Mucosa of stomach (tissue), 1 donor: ENCODE results near the gene CCM2.

Source experiments
- H3K27me3 ChIP-seq: one replicate; pipeline ENCODE4 v1.7.0; 2013; ENCODE audit warnings: mild to moderate bottlenecking, low read length; ENCODE audit not compliant: control insufficient read depth, insufficient read depth
- H3K36me3 ChIP-seq: one replicate; pipeline ENCODE4 v1.7.0; 2013; ENCODE audit warnings: low read length; ENCODE audit not compliant: control insufficient read depth, insufficient read depth
- H3K4me1 ChIP-seq: one replicate; pipeline ENCODE4 v1.7.0; 2013; ENCODE audit warnings: mild to moderate bottlenecking, low read length; ENCODE audit not compliant: control insufficient read depth, insufficient read depth
- H3K4me3 ChIP-seq: one replicate; pipeline ENCODE4 v1.7.0; 2013; ENCODE audit warnings: low read length
- H3K9ac ChIP-seq: one replicate; pipeline ENCODE4 v1.7.0; 2013; ENCODE audit warnings: mild to moderate bottlenecking, low read length, moderate library complexity
- H3K9me3 ChIP-seq: one replicate; pipeline ENCODE4 v1.7.0; 2013; ENCODE audit warnings: mild to moderate bottlenecking, low read length, moderate library complexity; ENCODE audit not compliant: control insufficient read depth
- donor health status: Pancreatic carcinoma.

The CCM2 gene

GRCh38 chr7:44964384-44964830, 35.6 kb upstream of the CCM2 start:
- H3K4me1 ChIP-seq: peaks cover 6% of the 10 kb centered on the region
- no peak overlapping the region for H3K4me3 ChIP-seq
- H3K9me3 ChIP-seq: no peaks in the 10 kb centered on the region
- no peak overlapping the region for H3K9ac ChIP-seq
- peaks cover 31% of the 10 kb centered on the region for H3K27me3 ChIP-seq
- H3K36me3 ChIP-seq: no peaks in the 10 kb centered on the region

- H3K27me3 ChIP-seq: peaks cover 31% of the 10 kb centered on the region
- no peak overlapping the region for H3K4me3 ChIP-seq
- H3K36me3 ChIP-seq: no peaks in the 10 kb centered on the region
- H3K9me3 ChIP-seq: no peaks in the 10 kb centered on the region
- H3K9ac ChIP-seq: no peak overlapping the region
- peaks cover 6% of the 10 kb centered on the region for H3K4me1 ChIP-seq
These were observed 35.1 kb upstream of the CCM2 start for GRCh38 chr7:44964831-44965440.

GRCh38 chr7:44965441-44965903, 34.5 kb upstream of the CCM2 start:
- peaks cover 26% of the 10 kb centered on the region for H3K27me3 ChIP-seq
- peaks cover 6% of the 10 kb centered on the region for H3K4me1 ChIP-seq
- no peak overlapping the region for H3K9ac ChIP-seq
- no peak overlapping the region for H3K4me3 ChIP-seq
- H3K36me3 ChIP-seq: no peaks in the 10 kb centered on the region
- no peaks in the 10 kb centered on the region for H3K9me3 ChIP-seq

GRCh38 chr7:44965937-44966730, 33.9 kb upstream of the CCM2 start:
- no peaks in the 10 kb centered on the region for H3K36me3 ChIP-seq

GRCh38 chr7:44966731-44967538, 33.1 kb upstream of the CCM2 start:
- Histone ChIP-seq H3K4me1 (peaks cover 6% of the 10 kb centered on the region), H3K4me3 (no peak overlapping the region), H3K27me3 (peaks cover 20% of the 10 kb centered on the region), H3K36me3 (no peaks in the 10 kb centered on the region), H3K9me3 (no peaks in the 10 kb centered on the region), H3K9ac (no peak overlapping the region)

More at GRCh38 chr7:44965937-44966730, 33.9 kb upstream of the CCM2 start:
- H3K9ac ChIP-seq: no peak overlapping the region
- H3K9me3 ChIP-seq: no peaks in the 10 kb centered on the region
- H3K4me3 ChIP-seq: no peak overlapping the region
- H3K27me3 ChIP-seq: peaks cover 24% of the 10 kb centered on the region
- peaks cover 6% of the 10 kb centered on the region for H3K4me1 ChIP-seq

- H3K4me1 ChIP-seq: peaks cover 6% of the 10 kb centered on the region
- H3K9me3 ChIP-seq: no peaks in the 10 kb centered on the region
- H3K27me3 ChIP-seq: peaks cover 11% of the 10 kb centered on the region
- H3K4me3 ChIP-seq: no peak overlapping the region
- no peak overlapping the region for H3K9ac ChIP-seq
- no peaks in the 10 kb centered on the region for H3K36me3 ChIP-seq
These were observed 32.2 kb upstream of the CCM2 start for GRCh38 chr7:44967571-44968446.

- no peak overlapping the region for H3K9ac ChIP-seq
- no peaks in the 10 kb centered on the region for H3K9me3 ChIP-seq
- no peaks in the 10 kb centered on the region for H3K36me3 ChIP-seq
- peaks cover 11% of the 10 kb centered on the region for H3K4me1 ChIP-seq
- H3K27me3 ChIP-seq: no peaks in the 10 kb centered on the region
- no peak overlapping the region for H3K4me3 ChIP-seq
These were observed 30.8 kb upstream of the CCM2 start for GRCh38 chr7:44969049-44969700.

GRCh38 chr7:44969701-44970522, 30.1 kb upstream of the CCM2 start:
- no peak overlapping the region for H3K4me3 ChIP-seq
- no peaks in the 10 kb centered on the region for H3K27me3 ChIP-seq
- H3K9me3 ChIP-seq: no peaks in the 10 kb centered on the region
- H3K4me1 ChIP-seq: peaks cover 11% of the 10 kb centered on the region
- no peaks in the 10 kb centered on the region for H3K36me3 ChIP-seq
- H3K9ac ChIP-seq: no peak overlapping the region

- Histone ChIP-seq H3K4me3 (no peak overlapping the region), H3K36me3 (no peaks in the 10 kb centered on the region), H3K27me3 (no peaks in the 10 kb centered on the region)
These were observed 29.4 kb upstream of the CCM2 start for GRCh38 chr7:44970523-44971051.

GRCh38 chr7:44971188-44971901, 28.7 kb upstream of the CCM2 start:
- H3K9ac ChIP-seq: no peak overlapping the region
- no peaks in the 10 kb centered on the region for H3K27me3 ChIP-seq
- H3K36me3 ChIP-seq: no peaks in the 10 kb centered on the region
- H3K9me3 ChIP-seq: no peaks in the 10 kb centered on the region
- peaks cover 11% of the 10 kb centered on the region for H3K4me1 ChIP-seq
- no peak overlapping the region for H3K4me3 ChIP-seq

More at GRCh38 chr7:44970523-44971051, 29.4 kb upstream of the CCM2 start:
- no peak overlapping the region for H3K9ac ChIP-seq
- no peaks in the 10 kb centered on the region for H3K9me3 ChIP-seq
- peaks cover 11% of the 10 kb centered on the region for H3K4me1 ChIP-seq
